Measurements from ENCODE around the gene AKAP11. TPM values are rescaled to one million over a fixed set of nuclear protein-coding genes. Genes with fewer than 3 reads are reported as not detected.

AKAP11 gene
- total and polyA plus RNA-seq, 7 donors: 2.5 to 51.2 (median 38.1) TPM

GRCh38 chr13:42229287-42229686 lies 42.7 kb upstream of the AKAP11 start:
- no peaks in the 10 kb centered on the region for H3K9me3 ChIP-seq
- H3K4me3 ChIP-seq: no peak overlapping the region
- no peak overlapping the region for H3K27ac ChIP-seq
- no peaks in the 10 kb centered on the region for H3K4me1 ChIP-seq
- intact Hi-C loops (cut with DNase I): no loop called here
- H3K36me3 ChIP-seq: peaks cover 0 to 34% (median 2%) of the 10 kb centered on the region in 4 donors
- H3K27me3 ChIP-seq: no peaks in the 10 kb centered on the region
- WGBS, 2 donors: 78 to 86% methylated on average over 3 of the region's 3 CpGs
- no peak for TF ChIP-seq CTCF (IDR thresholded peaks at IDR 0.05)
- TF ChIP-seq POLR2AphosphoS5 (IDR thresholded peaks at IDR 0.05): no peak
- TF ChIP-seq EP300 (IDR thresholded peaks at IDR 0.05): no peak
- no peak for TF ChIP-seq POLR2A (IDR thresholded peaks at IDR 0.05)
- no peak for DNase-seq

GRCh38 chr13:42232671-42233070 lies 39.3 kb upstream of the AKAP11 start:
- no peak for DNase-seq
- intact Hi-C loops (cut with DNase I): no loop called here
- no peaks in the 10 kb centered on the region for H3K4me1 ChIP-seq
- H3K4me3 ChIP-seq: no peak overlapping the region
- H3K27me3 ChIP-seq: no peaks in the 10 kb centered on the region
- WGBS, 2 donors: 96 to 97% methylated on average over 4 of the region's 4 CpGs
- H3K36me3 ChIP-seq: peaks cover 0 to 14% (median 2%) of the 10 kb centered on the region in 4 donors
- no peaks in the 10 kb centered on the region for H3K9me3 ChIP-seq
- H3K27ac ChIP-seq: no peak overlapping the region
- TF ChIP-seq POLR2AphosphoS5 (IDR thresholded peaks at IDR 0.05): no peak
- TF ChIP-seq EP300 (IDR thresholded peaks at IDR 0.05): no peak
- TF ChIP-seq CTCF (IDR thresholded peaks at IDR 0.05): no peak
- no peak for TF ChIP-seq POLR2A (IDR thresholded peaks at IDR 0.05)

- Histone ChIP-seq H3K9me3 (no peaks in the 10 kb centered on the region), H3K27me3 (no peaks in the 10 kb centered on the region), H3K27ac (no peak overlapping the region), H3K4me1 (no peaks in the 10 kb centered on the region), H3K4me3 (no peak overlapping the region), H3K36me3 (peaks cover 0 to 14% (median 2%) of the 10 kb centered on the region in 4 donors)
- DNase-seq: no peak
- TF ChIP-seq EP300 (IDR thresholded peaks at IDR 0.05) (no peak), POLR2A (IDR thresholded peaks at IDR 0.05) (no peak), POLR2AphosphoS5 (IDR thresholded peaks at IDR 0.05) (no peak), CTCF (IDR thresholded peaks at IDR 0.05) (no peak)
- WGBS, 2 donors: 75 to 84% methylated on average over 1 of the region's 1 CpG
- intact Hi-C loops (cut with DNase I): no loop called here
Measured at GRCh38 chr13:42233726-42234125, 38.2 kb upstream of the AKAP11 start.

GRCh38 chr13:42239161-42239560 lies 32.8 kb upstream of the AKAP11 start:
- no peak for DNase-seq
- Histone ChIP-seq H3K27me3 (no peaks in the 10 kb centered on the region), H3K4me3 (no peak overlapping the region), H3K4me1 (no peaks in the 10 kb centered on the region), H3K9me3 (no peaks in the 10 kb centered on the region), H3K36me3 (no peaks in the 10 kb centered on the region), H3K27ac (no peak overlapping the region)
- WGBS, 2 donors: 95 to 97% methylated on average over 1 of the region's 1 CpG
- intact Hi-C loops (cut with DNase I): no loop called here
- TF ChIP-seq POLR2AphosphoS5 (IDR thresholded peaks at IDR 0.05): no peak
- TF ChIP-seq POLR2A (IDR thresholded peaks at IDR 0.05): no peak
- TF ChIP-seq CTCF (IDR thresholded peaks at IDR 0.05): no peak
- TF ChIP-seq EP300 (IDR thresholded peaks at IDR 0.05): no peak

GRCh38 chr13:42239644-42240043 lies 32.3 kb upstream of the AKAP11 start:
- TF ChIP-seq CTCF (IDR thresholded peaks at IDR 0.05): no peak
- TF ChIP-seq POLR2A (IDR thresholded peaks at IDR 0.05): no peak
- TF ChIP-seq EP300 (IDR thresholded peaks at IDR 0.05): no peak
- TF ChIP-seq POLR2AphosphoS5 (IDR thresholded peaks at IDR 0.05): no peak
- H3K9me3 ChIP-seq: no peaks in the 10 kb centered on the region
- H3K4me1 ChIP-seq: no peaks in the 10 kb centered on the region
- no peak for DNase-seq
- H3K36me3 ChIP-seq: no peaks in the 10 kb centered on the region
- no peak overlapping the region for H3K4me3 ChIP-seq
- no peak overlapping the region for H3K27ac ChIP-seq
- H3K27me3 ChIP-seq: no peaks in the 10 kb centered on the region
- intact Hi-C loops (cut with DNase I): no loop called here
